Activated CD4-positive, CD25-positive, alpha-beta regulatory T cell (primary cell): ENCODE results near the gene LYL1.

ENCODE experiments used
- DNase-seq, 4 experiments: peaks; one replicate each; lab custom pipeline; 2025; lab: John Stamatoyannopoulos, UW

The LYL1 gene

DNA sequence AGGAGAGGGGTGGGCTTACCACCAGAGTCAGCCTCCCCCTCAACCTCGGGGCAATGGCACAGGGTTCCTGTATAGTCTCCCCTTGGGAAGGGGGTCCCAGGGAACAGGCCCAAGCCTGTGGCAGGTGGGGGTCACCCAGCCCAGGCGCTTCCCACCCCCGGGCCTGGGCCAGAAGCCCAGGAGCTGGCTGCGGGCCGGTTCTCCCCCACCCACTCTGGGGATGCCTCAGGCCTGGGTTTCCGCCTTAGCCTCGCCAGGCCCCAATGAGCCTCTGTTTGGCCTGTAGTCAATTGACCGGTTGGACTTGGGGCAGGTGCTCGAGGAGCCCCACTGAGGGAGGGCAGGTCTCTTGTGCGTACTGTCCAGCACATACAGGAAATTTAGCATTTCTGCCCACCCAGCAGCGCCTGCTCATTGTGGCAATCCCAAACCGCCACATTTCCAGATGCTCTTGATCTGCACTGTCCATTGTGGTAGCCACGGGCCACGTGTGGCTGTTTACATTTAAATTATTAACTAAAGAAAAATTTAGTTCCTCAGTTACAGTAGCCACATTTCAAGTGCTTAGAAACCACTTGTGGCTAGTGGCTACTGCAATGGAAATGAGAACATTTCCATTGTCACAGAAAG is 9.9 kb downstream of the LYL1 start:
- no peak for DNase-seq

DNA sequence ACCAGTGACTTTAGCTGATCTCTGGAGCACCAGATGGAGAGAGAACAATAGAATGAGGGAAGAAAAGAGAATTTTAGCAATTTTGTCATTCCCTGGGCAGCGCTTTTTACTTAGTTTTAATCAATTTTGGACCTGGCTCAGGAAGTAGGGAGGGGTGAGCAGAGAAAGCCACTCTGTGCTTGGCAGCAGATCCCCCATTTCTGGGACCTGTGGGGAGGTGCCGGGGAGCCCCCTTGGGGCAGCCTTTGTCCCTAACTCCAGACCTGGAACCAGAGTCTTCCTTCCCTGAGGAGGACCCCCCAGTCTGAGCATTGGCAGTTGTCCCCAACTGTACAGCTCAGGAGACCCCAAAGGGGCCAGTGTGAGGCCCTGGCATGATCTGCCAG is 10.5 kb downstream of the LYL1 start:
- no peak for DNase-seq

DNA sequence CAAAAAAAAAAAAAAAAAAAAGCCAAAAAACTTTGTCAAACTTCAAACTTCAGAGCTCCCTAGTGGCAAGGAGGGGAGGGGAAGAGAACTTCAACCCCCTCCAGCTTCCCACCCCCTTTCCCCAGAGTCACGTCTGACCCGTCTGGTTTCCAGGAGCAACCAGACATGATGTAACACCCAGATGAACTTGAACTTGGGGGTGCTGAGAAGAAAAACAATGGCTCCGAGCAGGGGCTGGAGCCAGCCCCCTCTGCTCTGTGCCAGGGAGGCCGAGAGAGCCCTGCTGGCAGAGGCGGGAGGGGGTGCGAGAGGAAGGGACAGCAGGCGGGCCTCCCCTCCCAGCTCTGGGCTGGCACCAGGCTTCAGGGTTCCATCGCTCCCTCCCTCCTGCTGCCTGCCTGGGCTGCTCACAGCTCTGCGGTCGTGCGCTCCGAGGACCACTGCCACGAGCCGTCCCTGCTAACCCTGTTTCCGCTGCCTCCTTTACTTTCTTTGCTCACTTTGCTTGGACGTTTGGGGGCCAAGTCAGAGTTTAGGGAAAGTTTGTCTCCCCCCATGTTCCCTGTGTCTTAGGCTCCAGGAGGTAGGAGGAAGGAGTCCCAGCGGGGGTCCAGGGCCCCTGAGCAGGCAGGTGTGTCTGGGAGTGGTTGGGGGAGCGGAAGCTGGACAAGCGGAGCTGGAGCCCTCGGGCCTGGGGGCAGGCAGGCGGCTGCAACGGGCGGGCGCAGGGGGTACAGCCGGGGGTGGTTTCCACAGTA is 11.1 kb downstream of the LYL1 start:
- DNase-seq, result no peak

DNA sequence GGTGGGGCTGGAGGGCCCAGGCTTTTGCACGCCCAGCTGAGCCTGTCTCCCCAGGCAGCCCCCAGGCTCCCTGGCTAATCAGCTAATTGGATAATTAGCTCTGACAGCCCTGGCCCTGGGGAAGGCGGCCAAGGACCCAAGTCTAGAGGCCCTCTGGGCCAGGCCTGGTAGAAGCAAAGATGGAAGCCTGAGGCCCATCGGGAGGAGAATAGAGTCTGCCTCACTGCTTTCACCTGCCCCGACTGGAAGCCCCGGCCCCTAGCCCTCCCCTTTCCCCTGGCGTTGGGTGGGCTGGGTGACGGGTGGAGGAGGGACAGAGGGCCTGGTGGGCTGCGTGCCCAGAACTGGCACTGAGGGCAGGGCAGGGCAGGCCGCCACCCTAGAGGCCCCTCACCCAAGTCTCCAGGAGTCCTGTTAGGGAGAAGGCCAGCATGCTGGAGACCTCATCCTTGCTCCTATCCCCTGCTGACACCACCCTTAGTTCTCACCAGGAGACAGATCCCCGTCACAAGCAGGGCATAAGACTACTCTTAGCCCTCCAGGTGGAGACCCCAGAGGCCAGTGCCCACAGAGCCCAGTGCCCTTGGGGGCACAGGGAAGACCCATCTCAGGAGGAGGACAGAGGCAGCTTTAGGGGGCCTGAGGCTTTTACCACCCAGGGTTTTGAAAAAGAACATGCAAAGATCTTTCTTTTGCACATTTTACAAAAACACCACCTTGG is 12.0 kb downstream of the LYL1 start:
- no peak for DNase-seq

DNA sequence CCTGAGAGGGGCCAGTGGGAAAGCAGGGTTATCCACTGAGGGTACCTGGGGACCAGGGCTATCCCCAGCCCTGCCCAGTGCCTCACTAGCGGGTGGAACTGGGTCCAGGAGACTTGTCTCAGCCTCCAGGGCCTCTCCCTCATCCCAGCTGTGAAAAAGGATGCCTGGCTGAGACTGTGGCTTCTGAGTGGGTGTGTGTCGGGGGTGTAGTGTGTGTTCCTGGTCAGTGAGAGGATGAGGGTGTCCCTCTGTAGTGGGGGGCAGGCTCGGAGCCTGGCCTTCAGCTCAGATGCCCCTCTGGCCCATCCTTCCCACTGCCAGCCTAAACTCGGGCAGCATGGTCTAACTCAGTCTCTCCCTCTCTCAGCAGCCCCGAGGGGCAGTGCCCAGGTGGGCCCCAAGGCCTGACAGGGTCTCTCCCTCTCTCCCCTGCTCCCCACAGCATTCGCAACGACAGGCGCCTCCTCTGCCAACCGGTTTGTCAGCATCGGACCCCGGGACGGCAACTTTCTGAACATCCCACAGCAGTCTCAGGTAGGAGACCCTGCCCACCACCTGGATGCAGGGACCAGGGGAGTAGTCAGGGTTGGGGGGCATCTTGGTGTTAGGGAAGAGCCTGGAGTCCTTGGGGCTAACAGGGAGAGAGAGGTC is 12.7 kb downstream of the LYL1 start:
- no peak for DNase-seq

DNA sequence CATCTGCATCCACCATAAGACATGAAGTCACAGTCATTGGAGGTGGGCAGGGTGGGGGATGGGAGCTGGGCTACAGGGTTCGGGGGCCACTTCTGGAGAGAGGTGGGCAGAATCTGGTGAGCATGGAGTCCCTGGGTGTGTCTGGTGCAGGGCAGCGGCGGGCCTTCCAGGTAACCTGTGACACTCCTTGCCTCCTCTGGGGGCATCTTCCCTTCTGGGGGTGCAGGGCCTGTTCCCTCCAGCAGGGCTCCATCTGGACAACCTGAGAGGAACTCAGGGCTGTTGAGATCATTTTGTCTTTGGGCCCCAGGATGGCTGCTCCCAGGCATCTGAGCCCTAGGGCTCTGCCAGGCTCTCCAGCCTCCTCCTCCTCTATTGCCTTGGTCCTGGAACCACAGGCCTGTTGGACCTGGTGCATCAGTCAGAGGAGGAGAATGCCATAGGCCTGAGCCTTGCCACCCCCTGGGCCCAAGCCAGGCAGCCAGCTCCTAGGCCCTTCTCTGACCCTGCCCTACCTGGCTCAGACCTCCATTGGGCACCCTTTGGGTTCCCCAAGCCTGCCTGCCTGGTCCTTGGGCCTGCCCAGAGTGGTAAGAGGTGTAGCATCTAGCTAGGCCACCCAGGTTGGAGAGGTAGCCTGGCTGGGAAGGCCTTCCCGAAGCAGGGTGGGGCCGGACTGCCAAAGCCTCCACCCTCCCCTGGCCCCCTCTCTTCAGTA is 13.4 kb downstream of the LYL1 start:
- DNase-seq, result no peak

DNA sequence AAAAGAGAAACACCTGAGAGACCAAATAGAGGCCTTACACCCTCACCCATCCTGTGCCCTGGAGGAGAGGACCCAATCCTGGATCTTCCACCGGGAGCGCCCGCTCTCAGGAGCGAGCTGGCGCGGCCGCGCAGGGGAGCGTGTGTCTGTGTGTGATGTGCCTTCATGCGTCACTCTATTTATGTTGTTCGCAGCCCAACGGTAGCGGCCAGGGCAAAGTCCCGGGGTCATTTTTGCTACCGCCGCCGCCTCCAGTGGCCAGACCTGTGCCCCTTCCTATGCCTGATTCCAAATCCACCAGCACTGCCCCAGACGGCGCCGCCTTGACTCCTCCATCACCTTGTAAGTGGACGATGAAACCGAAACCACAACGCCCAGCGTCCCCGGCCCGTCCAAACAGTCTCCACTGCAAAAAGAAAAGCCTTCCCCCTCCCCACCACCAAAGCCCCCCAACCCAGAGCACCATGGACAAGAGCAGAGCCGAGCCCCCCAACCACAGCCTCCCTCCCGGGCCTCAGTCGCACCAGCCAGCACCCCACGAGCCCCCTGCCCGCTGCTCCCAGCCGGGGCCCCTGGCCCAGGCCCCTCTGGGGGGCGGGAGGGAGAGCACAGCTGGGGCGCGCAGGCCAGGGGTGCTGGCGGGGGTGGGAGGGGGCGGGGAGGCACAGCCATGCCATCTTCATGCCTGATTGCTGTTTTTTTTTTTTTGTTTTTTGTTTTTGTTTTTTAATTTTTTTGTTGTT is 14.7 kb downstream of the LYL1 start:
- no peak for DNase-seq

DNA sequence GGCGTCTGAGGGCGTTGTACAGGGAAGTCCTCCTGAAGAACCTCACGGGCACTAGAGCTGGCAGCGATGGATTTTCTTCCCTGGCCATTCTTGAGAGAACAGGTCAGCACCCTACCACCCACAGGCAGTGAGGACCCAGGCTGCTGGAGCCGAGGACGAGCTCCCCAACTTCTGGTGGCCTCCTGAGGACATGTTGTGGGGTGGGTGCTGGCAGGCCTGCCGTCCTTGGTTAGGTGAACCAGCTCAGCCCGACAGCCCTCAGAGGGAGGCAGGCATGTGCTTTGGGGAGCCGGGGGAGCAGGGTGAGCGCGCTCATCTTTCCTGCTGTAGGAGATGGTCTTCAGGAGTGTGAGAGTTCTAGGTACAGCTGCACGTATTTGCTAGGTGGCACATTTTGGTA is 15.4 kb downstream of the LYL1 start:
- DNase-seq, result no peak

DNA sequence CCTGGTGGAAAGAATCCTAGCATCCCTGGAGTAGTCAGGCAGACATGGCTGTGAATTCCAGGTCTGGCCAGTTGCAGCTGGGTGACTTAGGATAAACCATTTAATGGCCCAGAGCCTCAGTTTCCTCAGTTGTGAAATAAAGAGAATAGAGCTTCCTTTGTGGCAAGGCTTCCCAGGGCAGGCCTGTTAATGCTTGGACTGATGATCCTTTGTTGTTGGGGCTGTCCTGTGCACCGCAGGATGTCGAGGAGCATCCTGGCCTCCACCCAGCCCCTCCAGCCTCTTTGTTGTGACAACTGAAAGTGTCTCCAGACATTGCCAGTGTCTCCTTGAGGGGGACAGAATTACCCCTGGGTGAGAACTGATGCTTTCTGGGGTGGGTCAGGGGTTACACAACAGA is 16.3 kb downstream of the LYL1 start:
- DNase-seq, result no peak

DNA sequence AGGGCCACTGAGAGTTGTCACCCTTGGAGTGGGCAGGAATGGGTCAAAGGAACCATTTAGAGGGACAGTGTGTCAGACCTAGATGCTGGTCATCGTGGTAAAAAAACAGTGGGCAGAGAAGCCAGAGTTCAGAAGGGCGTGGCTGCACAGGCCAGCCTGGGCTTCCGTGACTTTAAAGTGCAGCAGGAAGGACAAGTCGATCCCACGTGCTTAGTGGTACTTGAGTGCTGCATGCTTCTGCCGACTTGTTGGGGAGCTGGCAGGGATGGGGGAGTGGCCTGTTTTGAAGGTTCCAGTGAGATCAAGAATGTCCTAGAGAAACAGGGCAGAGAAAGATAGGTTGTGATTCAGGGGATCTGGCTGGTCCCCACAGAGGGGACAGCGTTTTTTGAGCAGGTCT is 17.0 kb downstream of the LYL1 start:
- DNase-seq, result no peak

DNA sequence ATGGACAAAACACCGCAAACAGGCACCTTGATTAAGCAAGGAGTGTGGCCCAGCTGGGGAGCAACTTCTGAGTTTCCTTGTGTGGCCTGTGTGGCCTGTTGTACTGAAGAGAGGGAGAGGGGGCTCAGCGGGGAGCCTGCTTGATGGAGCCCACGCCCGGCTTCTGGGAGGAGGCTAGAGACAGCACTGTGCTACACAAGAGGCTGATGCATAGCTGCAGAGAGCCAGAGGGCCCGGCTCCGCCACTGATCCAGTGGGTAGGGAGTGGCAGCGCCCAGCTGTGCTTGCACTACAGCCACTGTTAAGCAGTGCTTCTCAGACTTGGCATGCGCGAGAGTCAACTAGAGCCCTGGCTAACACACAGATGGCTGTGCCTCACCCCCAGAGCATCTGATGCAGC is 19.0 kb downstream of the LYL1 start:
- no peak for DNase-seq

DNA sequence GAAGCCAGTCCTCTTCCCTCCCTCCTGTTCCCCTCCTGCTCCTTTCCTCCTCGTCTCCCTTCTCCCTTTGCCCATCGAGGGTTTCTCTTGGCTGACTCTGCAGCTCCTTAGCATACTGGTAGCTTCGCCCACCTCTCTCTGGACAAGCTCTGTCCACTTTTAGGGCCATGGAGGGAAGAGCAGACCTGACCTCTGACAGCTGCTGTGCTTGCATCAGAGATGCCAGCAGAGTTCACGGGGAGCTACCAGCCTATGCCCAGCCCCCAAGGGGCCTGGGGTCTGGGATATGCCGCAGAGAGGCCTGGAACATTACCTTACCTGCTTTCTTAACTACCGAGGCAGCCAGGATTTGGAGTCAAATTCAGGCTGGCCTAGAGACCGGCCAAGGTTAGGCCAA is 19.7 kb downstream of the LYL1 start:
- no peak for DNase-seq

DNA sequence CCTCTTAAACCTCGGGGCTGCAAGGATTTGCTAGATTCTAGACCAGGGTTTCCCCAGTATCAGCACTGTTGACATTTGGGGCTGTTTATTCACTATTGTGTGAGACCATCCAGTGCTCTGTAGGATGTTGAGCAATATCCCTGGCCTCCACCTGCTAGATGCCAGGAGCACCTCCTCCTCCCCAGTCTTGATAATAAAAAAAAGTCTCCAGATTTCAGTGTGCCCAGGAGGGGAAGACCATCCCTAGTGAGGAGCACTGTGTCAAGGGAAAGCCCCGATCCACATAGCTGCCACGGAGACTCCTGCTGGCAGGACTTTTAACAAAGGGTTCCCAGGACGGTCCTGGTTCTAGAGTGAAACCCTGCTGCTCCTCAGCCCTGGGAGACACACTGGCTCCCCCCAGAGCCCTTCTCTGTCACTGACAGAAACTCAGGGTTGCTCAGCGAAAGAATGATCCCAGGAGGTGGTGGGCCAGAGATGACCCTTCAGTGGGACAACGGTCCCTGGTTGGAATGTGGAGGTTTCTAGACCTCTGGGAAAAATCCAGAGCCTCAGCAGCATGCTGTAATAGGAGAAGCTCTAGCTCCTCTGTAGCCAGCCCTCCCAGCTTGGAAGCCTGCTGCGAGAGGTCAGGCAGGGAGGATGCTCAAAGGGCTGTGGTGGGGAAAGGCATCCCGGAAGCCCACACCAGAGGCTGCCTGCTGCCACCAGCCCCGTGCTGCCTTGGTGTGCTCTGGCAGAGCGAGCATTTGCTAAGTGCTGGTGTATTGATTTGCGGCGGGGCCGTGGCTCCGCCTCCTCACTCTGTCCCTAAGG is 20.3 kb downstream of the LYL1 start:
- no peak for DNase-seq

DNA sequence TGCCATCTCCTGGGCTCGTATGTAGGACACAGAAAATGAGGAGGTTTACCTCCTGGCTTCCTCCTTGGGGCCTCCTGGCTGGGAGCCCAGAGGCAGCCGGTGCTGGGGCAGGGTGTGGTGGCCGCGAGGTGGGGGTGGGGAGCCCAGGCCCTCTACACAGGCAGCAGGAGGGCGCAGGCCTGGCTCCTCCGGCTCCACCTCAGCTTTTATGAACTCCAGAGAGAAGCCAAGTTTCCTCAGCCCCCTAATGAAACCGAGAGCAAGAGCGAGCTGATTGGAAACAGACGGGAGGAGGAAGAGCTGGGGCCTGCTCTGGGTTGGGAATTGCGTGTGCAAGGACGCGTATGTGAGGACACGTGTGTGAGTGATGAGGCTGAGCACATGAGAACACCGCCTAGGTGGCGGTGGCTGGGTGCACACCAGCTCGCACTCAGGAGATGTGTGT is 23.1 kb downstream of the LYL1 start:
- DNase-seq, result no peak

DNA sequence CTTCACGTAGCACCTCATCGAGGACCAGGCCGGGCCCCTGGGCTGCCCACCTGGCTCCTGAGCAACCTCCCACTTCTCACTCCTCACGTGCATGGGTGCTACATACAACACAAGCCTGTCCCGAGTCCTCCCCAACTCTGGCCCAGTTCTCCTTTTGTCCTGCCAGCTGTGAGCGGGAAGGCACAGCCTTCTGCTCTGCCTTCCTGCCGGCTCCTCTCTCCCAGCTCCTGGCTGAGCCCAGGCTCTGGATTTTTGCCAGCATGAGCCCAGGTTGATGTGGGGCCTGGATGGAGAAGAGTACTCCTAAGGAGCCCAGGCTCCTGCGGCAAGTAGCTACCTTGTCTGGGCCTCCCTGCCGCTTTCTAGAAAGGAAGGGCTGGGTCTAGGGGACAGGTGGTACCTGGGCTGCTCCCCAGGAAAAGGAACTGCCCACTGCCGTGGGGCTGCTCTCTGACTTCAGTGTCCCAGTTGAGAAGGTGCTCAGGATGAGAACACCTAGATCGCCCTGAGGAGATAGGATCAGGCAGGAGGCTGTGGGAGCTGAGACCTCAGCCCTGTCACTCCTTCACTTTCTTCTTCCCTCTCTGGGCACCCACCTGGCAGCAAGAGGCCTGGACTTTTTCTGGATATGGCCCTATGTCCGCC is 23.6 kb downstream of the LYL1 start:
- DNase-seq, result no peak

DNA sequence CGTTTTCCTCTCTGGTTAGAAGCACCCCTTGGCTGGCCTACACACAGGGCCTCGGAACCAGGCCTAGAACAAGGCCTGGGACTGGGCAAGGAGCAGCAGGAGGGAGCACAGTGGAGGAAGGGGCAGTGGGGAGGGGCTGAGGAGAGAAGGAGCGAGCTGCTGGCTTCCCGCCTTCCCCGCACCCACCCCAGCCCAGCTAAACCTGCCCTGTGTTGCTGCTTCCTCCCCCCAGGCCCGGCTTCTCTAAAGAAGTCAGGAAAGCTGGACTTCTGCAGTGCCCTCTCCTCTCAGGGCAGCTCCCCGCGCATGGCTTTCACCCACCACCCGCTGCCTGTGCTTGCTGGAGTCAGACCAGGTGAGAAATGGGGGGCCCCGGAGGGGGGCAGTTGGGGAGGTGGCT is 24.3 kb downstream of the LYL1 start:
- no peak for DNase-seq

DNA sequence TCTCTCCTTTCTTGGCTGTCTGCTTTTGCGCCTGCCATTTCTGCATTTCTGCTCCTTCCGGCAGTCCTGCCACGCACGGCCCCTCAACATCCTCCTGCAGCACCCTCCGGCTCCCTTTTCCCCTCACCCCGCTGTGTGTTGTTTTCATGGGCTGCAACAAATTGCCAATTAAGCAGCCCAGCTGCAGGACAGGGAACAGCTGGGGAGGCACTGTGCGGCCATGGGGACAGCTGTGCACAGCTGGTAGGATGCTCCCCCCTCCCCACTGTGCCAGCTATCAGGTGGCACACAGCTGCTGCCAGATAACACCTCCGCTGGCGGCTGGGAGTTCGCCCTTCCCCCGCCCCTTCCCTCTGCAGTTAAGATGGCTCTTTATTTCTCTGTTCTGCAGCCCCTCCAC is 25.4 kb downstream of the LYL1 start:
- DNase-seq, result no peak

DNA sequence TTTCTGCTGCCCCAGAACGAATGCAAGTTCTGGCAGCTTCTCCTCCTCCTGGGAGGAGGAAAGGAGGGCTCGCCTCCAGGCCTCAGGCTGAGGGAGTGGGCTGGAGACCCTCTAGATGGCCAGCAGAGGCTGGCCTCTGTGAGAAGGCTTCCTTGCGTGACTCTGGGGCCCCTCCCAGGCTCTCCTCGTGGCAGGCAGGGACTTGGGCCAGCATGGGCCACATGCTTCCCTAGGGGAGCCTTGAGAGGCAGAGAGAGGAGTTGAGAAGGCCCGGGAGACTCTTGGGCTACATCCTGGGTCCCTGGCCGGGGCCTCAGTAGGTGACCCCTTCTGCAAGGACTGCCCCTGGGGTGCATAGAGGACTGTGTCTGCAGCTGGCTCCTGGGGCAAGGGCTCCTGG is 25.9 kb downstream of the LYL1 start:
- DNase-seq, result no peak

DNA sequence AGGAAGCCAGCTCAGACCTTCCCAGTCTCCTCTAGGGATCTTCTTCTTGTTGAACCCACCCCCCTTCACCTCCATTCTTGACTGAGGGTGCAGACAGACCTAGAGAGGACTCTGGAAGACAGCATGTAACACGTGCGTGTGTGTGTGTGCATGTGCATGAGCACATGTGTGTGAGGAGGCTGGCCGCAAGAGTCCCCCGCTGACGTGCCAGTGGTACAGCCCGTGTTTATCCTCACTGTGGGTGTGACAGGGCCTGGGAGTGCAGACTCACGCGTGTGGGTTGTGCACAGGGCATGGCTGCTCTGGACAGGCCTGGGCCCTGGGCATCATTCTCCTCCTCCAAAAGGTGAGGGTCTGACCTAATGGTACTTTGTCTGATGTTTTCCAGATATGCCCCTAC is 26.3 kb downstream of the LYL1 start:
- DNase-seq, result no peak

DNA sequence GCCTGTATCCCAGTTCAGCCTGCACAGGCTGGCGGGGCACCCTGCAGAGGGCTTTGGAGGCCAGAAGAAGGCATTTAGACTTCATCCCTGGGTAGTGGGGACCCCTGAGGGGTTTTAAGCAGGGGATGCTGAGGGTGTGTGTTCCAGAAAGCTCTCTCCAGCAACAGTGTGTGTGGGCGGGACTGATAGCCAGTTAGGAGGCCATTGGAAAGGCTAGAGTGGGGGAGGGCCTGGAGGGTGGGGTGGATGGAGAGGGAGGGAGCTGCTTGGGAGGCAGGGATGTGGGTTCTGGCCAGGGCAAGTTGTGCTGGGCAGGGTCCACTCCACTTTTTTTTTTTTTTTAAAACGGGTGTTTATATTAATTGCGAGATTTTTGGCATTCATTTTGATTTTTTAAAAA is 28.3 kb downstream of the LYL1 start:
- DNase-seq, result no peak
